ENCODE data around the gene PRSS38. TPM values are rescaled to one million over a fixed set of nuclear protein-coding genes. Genes with fewer than 3 reads are reported as not detected.
"Not testable (repeated sequence)": the region's sequence is repeated elsewhere in the genome, so short reads cannot be mapped to it uniquely, and the experiment has no call there.

The PRSS38 gene
- total and polyA plus RNA-seq, 2 experiments from 2014 or later = not detected

GRCh38 chr1:227845519-227845918, 30.0 kb downstream of the PRSS38 start:
- Histone ChIP-seq H3K9me3 (ENCODE audit: low read depth) (no peaks in the 10 kb centered on the region), H3K4me1 (ENCODE audit: insufficient read depth) (no peaks in the 10 kb centered on the region), H3K27me3 (replicated peaks; ENCODE audit: insufficient read depth) (peaks cover 5% of the 10 kb centered on the region), H4K20me1 (ENCODE audit: insufficient read depth) (no peaks in the 10 kb centered on the region), H3F3A (ENCODE audit: insufficient read depth) (no peaks in the 10 kb centered on the region), H3K4me2 (ENCODE audit: unreplicated experiment) (no peak overlapping the region), H3K79me2 (ENCODE audit: insufficient read depth) (no peaks in the 10 kb centered on the region), H3K27ac (no peak overlapping the region), H3K4me3 (no peak overlapping the region), H3K9ac (no peak overlapping the region), H3K36me3 (ENCODE audit: low read depth) (no peaks in the 10 kb centered on the region), H3K9me2 (ENCODE audit: insufficient read depth) (no peaks in the 10 kb centered on the region), H2AFZ (no peak overlapping the region)
- in situ Hi-C loops (cut with MboI) = no loop called here
- no peak for DNase-seq
- WGBS, 2 experiments (ENCODE audit: low coverage in 1 of 2, low lambda C conversion rate in 2 of 2, missing lambda C conversion rate in 2 of 2) = 79 to 80% methylated on average over 6 to 7 of the region's 7 CpGs
- TF ChIP-seq EZH2phosphoT487 (IDR thresholded peaks at IDR 0.05; ENCODE audit: insufficient read depth, low read depth) = no peak
- TF ChIP-seq EZH2 (IDR thresholded peaks at IDR 0.05; ENCODE audit: insufficient read depth, poor library complexity, severe bottlenecking) = no peak

DNA sequence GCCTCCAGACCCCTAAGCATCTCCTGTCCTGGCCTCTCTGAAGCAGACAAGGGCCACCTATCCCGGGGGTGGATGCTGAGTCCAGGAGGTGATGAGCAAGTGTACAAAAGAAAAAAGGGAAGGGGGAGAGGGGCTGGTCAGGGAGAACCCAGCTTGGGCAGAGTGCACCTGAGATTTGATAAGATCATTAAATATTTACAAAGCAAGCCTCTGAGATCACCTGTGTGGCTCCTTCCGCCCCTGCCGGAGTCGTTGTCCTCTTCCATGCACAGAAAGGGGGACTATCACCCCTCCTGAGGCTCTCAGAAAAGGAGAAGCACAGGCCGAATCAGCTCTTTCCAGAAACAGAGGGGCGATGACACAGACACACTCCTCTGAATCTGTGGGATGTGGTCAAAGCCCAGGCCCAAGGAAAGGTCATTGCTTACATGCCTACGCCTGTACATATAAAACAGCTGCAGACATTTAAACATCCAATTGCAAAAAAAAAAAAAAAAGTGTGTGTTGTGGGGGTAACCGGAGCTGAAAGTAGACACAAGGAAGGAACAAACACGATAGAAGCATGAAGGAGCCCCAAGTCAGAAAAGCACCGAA, 30.9 kb downstream of the PRSS38 start:
- H4K20me1 ChIP-seq (ENCODE audit: insufficient read depth) = no peaks in the 10 kb centered on the region
- no peaks in the 10 kb centered on the region for H3K9me2 ChIP-seq (ENCODE audit: insufficient read depth)
- no peaks in the 10 kb centered on the region for H3F3A ChIP-seq (ENCODE audit: insufficient read depth)
- no peak for TF ChIP-seq EZH2phosphoT487 (IDR thresholded peaks at IDR 0.05; ENCODE audit: insufficient read depth, low read depth)
- no peak for TF ChIP-seq EZH2 (IDR thresholded peaks at IDR 0.05; ENCODE audit: insufficient read depth, poor library complexity, severe bottlenecking)
- in situ Hi-C loops (cut with MboI) = no loop called here
- H3K36me3 ChIP-seq (ENCODE audit: low read depth) = no peaks in the 10 kb centered on the region
- no peak overlapping the region for H3K9ac ChIP-seq
- no peak for DNase-seq
- H3K4me3 ChIP-seq = no peak overlapping the region
- peaks cover 7% of the 10 kb centered on the region; the same call in 1 of the 2 replicates for H3K27me3 ChIP-seq (replicated peaks; ENCODE audit: insufficient read depth)
- H3K4me2 ChIP-seq (ENCODE audit: unreplicated experiment) = no peak overlapping the region
- H3K79me2 ChIP-seq (ENCODE audit: insufficient read depth) = no peaks in the 10 kb centered on the region
- H3K4me1 ChIP-seq (ENCODE audit: insufficient read depth) = no peaks in the 10 kb centered on the region
- no peaks in the 10 kb centered on the region for H3K9me3 ChIP-seq (ENCODE audit: low read depth)
- no peak overlapping the region for H2AFZ ChIP-seq
- no peak overlapping the region for H3K27ac ChIP-seq
- 71 to 72% methylated on average over 10 of the region's 10 CpGs for WGBS, 2 experiments (ENCODE audit: low coverage in 1 of 2, low lambda C conversion rate in 2 of 2, missing lambda C conversion rate in 2 of 2)

GRCh38 chr1:227847046-227847445, 31.6 kb downstream of the PRSS38 start:
- H3K4me3 ChIP-seq; H3K4me1 ChIP-seq (ENCODE audit: insufficient read depth); DNase-seq; H2AFZ ChIP-seq; H3K79me2 ChIP-seq (ENCODE audit: insufficient read depth); H3K27ac ChIP-seq; H3K27me3 ChIP-seq (replicated peaks; ENCODE audit: insufficient read depth); in situ Hi-C loops (cut with MboI); H3K9ac ChIP-seq; H3K4me2 ChIP-seq (ENCODE audit: unreplicated experiment); H3F3A ChIP-seq (ENCODE audit: insufficient read depth); H3K36me3 ChIP-seq (ENCODE audit: low read depth); H3K9me2 ChIP-seq (ENCODE audit: insufficient read depth); H4K20me1 ChIP-seq (ENCODE audit: insufficient read depth); H3K9me3 ChIP-seq (ENCODE audit: low read depth): not testable (repeated sequence)
- 49 to 50% methylated on average over 4 of the region's 4 CpGs for WGBS, 2 experiments (ENCODE audit: low coverage in 1 of 2, low lambda C conversion rate in 2 of 2, missing lambda C conversion rate in 2 of 2)

GRCh38 chr1:227848430-227848932, 33.0 kb downstream of the PRSS38 start:
- H4K20me1 ChIP-seq (ENCODE audit: insufficient read depth) = no peaks in the 10 kb centered on the region
- no peaks in the 10 kb centered on the region for H3K9me3 ChIP-seq (ENCODE audit: low read depth)
- H3K4me1 ChIP-seq (ENCODE audit: insufficient read depth) = no peaks in the 10 kb centered on the region
- no peaks in the 10 kb centered on the region for H3K36me3 ChIP-seq (ENCODE audit: low read depth)
- H3K9me2 ChIP-seq (ENCODE audit: insufficient read depth) = no peaks in the 10 kb centered on the region
- TF ChIP-seq EZH2 (IDR thresholded peaks at IDR 0.05; ENCODE audit: insufficient read depth, poor library complexity, severe bottlenecking) (no peak), EZH2phosphoT487 (IDR thresholded peaks at IDR 0.05; ENCODE audit: insufficient read depth, low read depth) (no peak)
- peaks cover 8% of the 10 kb centered on the region; the same call in 1 of the 2 replicates for H3K27me3 ChIP-seq (replicated peaks; ENCODE audit: insufficient read depth)
- 51 to 60% methylated on average over 3 of the region's 3 CpGs for WGBS, 2 experiments (ENCODE audit: low coverage in 1 of 2, low lambda C conversion rate in 2 of 2, missing lambda C conversion rate in 2 of 2)
- no peak overlapping the region for H3K27ac ChIP-seq
- DNase-seq = no peak
- H2AFZ ChIP-seq = no peak overlapping the region
- H3K79me2 ChIP-seq (ENCODE audit: insufficient read depth) = no peaks in the 10 kb centered on the region
- no peaks in the 10 kb centered on the region for H3F3A ChIP-seq (ENCODE audit: insufficient read depth)
- H3K4me3 ChIP-seq = no peak overlapping the region
- in situ Hi-C loops (cut with MboI) = no loop called here
- H3K9ac ChIP-seq = no peak overlapping the region
- no peak overlapping the region for H3K4me2 ChIP-seq (ENCODE audit: unreplicated experiment)

GRCh38 chr1:227849251-227849650, 33.8 kb downstream of the PRSS38 start:
- no peaks in the 10 kb centered on the region for H3K79me2 ChIP-seq (ENCODE audit: insufficient read depth)
- 13% methylated on average over 3 of the region's 3 CpGs for WGBS, 2 experiments (ENCODE audit: low coverage in 1 of 2, low lambda C conversion rate in 2 of 2, missing lambda C conversion rate in 2 of 2)
- H4K20me1 ChIP-seq (ENCODE audit: insufficient read depth) = no peaks in the 10 kb centered on the region
- H3K27ac ChIP-seq = no peak overlapping the region
- peaks cover 8% of the 10 kb centered on the region; the same call in 1 of the 2 replicates for H3K27me3 ChIP-seq (replicated peaks; ENCODE audit: insufficient read depth)
- H3K9me2 ChIP-seq (ENCODE audit: insufficient read depth) = no peaks in the 10 kb centered on the region
- H3F3A ChIP-seq (ENCODE audit: insufficient read depth) = no peaks in the 10 kb centered on the region
- H3K4me3 ChIP-seq = no peak overlapping the region
- H3K9ac ChIP-seq = no peak overlapping the region
- no peak overlapping the region for H3K4me2 ChIP-seq (ENCODE audit: unreplicated experiment)
- H3K4me1 ChIP-seq (ENCODE audit: insufficient read depth) = no peaks in the 10 kb centered on the region
- DNase-seq = no peak
- no peak overlapping the region for H2AFZ ChIP-seq
- TF ChIP-seq EZH2phosphoT487 (IDR thresholded peaks at IDR 0.05; ENCODE audit: insufficient read depth, low read depth) = no peak
- TF ChIP-seq EZH2 (IDR thresholded peaks at IDR 0.05; ENCODE audit: insufficient read depth, poor library complexity, severe bottlenecking) = no peak
- no peaks in the 10 kb centered on the region for H3K9me3 ChIP-seq (ENCODE audit: low read depth)
- no peaks in the 10 kb centered on the region for H3K36me3 ChIP-seq (ENCODE audit: low read depth)
- in situ Hi-C loops (cut with MboI) = no loop called here

All from GM23248 (cell line).